Osteocyte (in vitro differentiated cells): ENCODE results near the gene IL1RAPL2. TPM values are rescaled to one million over a fixed set of nuclear protein-coding genes. Genes with fewer than 3 reads are reported as not detected.

Source experiments
- DNase-seq: peaks from one replicate; pipeline ENCODE4 v3.0.0; 2021; ENCODE audit warnings: mixed read lengths; ENCODE audit not compliant: unreplicated experiment; ENCODE audit errors: extremely low spot score
- H3K27ac Mint-ChIP-seq: one replicate; pipeline ENCODE4 v1.8.0; 2021; ENCODE audit warnings: mild to moderate bottlenecking, mixed read lengths; ENCODE audit not compliant: unreplicated experiment
- H3K27me3 Mint-ChIP-seq: one replicate; pipeline ENCODE4 v1.8.0; 2021; ENCODE audit warnings: mixed read lengths; ENCODE audit not compliant: unreplicated experiment
- H3K36me3 Mint-ChIP-seq: one replicate; pipeline ENCODE4 v1.8.0; 2021; ENCODE audit warnings: mixed read lengths; ENCODE audit not compliant: unreplicated experiment
- H3K4me1 Mint-ChIP-seq: one replicate; pipeline ENCODE4 v1.8.0; 2021; ENCODE audit warnings: mixed read lengths; ENCODE audit not compliant: unreplicated experiment
- H3K4me3 Mint-ChIP-seq: one replicate; pipeline ENCODE4 v1.8.0; 2021; ENCODE audit warnings: mild to moderate bottlenecking, moderate library complexity, mixed read lengths; ENCODE audit not compliant: unreplicated experiment
- H3K9me3 Mint-ChIP-seq: one replicate; pipeline ENCODE4 v1.8.0; 2021; ENCODE audit warnings: mixed read lengths; ENCODE audit not compliant: unreplicated experiment
- total RNA-seq: library from RNA; stranded (reverse); gene quantifications from 2 replicates; pipeline ENCODE4 v1.2.1, GENCODE V29; 2021
- TF ChIP-seq, protein P1 (sequence below): fragments of 200-600 bp; sonication (generic); IDR thresholded peaks from 2 replicates; pipeline ENCODE4 v1.5.0; 2021; ENCODE audit warnings: antibody characterized with exemption, mild to moderate bottlenecking, moderate library complexity

IL1RAPL2 gene
- total RNA-seq, 1 donor from 2014 or later = not detected

DNA sequence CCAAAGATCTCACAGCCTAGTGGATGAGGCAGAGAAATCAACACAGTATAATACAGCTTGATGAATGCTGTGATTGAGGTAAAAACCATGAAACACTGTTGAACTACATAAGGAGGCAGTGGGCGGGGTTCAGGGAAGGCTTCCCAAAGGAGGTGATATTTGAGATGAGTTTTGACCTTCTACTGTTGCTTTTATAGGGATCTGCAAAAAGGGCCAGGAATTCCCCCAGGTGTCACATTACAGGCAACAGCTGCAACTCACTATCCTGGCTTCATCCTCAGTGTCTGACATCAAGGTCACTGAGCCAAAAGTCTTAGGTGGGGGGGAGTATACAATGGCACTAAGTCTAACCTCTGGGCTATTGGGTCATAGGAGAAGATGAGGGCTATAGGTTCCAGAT, 1070.7 kb downstream of the IL1RAPL2 start:
- Mint-ChIP-seq H3K27me3 (no peaks in the 10 kb centered on the region), H3K4me1 (peaks cover 11% of the 10 kb centered on the region), H3K4me3 (no peak overlapping the region), H3K9me3 (peaks cover 16% of the 10 kb centered on the region), H3K36me3 (no peaks in the 10 kb centered on the region), H3K27ac (no peak overlapping the region)
- TF ChIP-seq, protein P1, sequence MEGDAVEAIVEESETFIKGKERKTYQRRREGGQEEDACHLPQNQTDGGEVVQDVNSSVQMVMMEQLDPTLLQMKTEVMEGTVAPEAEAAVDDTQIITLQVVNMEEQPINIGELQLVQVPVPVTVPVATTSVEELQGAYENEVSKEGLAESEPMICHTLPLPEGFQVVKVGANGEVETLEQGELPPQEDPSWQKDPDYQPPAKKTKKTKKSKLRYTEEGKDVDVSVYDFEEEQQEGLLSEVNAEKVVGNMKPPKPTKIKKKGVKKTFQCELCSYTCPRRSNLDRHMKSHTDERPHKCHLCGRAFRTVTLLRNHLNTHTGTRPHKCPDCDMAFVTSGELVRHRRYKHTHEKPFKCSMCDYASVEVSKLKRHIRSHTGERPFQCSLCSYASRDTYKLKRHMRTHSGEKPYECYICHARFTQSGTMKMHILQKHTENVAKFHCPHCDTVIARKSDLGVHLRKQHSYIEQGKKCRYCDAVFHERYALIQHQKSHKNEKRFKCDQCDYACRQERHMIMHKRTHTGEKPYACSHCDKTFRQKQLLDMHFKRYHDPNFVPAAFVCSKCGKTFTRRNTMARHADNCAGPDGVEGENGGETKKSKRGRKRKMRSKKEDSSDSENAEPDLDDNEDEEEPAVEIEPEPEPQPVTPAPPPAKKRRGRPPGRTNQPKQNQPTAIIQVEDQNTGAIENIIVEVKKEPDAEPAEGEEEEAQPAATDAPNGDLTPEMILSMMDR = no peak
- no peak for DNase-seq

DNA sequence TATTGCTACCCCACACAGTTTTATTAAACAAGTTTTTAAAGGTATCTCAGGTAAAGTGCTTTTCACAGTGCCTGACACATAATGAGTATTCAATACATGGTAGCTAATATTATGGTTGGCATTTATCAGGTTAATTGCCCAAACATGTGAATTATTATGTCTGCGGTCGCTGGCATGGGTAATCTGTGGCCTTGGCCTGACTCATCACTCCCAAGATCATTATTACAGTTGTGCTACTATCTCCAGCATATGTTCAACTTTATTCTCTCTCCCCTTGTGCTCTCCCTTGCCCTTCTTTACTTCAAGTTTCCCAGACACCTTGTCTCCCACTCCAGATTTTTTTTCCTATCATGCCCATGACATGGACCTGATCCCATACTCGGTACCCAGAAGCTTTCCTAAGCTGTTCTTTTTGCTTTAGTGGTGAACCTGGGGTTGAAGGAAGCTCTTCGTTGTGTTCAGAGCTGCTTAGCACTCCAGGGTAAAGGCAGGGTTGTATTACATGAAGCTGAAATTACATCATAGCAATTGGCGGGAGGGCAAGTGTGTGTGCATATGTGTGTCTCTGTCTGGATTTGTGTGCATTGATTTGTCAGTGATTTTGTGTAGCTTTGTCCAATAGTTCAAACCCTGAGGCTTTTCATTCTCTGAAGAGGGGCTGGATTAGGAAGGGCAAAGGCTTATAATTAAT, 1079.8 kb downstream of the IL1RAPL2 start:
- H3K27me3 Mint-ChIP-seq = no peaks in the 10 kb centered on the region
- peaks cover 5% of the 10 kb centered on the region for H3K9me3 Mint-ChIP-seq
- H3K27ac Mint-ChIP-seq = no peak overlapping the region
- no peak for DNase-seq
- peaks cover 13% of the 10 kb centered on the region for H3K4me1 Mint-ChIP-seq
- TF ChIP-seq, protein P1 = no peak
- no peaks in the 10 kb centered on the region for H3K36me3 Mint-ChIP-seq
- no peak overlapping the region for H3K4me3 Mint-ChIP-seq

DNA sequence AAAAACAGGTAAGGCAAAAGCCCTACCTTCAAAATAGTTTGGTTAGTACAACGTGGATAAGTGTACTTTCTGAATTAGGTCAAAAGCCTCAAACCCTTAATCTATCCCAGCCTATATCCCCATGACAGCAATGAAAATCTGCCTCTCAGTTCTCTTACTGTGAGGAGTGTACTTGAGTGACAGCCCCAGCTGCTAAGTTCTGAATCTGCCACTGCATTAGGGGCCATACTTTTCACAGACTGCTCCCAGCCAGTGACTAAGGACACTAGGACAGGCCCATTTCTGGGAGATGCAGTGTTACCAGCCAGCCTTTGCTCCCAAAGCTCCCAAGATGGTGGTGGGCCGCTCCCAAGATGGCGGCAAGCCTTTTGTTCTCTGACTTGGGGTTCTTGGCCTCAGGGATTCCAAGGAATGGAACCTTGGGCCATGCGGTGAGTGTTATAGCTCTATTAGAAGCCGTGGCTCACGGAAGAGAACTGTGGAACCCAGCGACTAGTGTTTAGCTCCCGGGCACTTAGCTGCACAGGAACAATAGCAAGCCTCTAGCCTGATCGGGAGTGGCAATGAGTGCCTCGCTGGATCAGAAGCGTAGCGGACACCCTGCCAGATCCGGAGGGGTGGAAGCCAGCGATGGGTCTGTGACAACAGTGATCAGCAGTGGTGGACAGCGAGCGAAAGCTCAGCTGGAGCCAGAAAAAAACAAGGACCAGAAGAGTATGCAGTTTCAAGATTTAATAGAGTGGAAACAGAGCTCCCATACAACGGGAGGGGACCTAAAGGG, 1080.8 kb downstream of the IL1RAPL2 start:
- Mint-ChIP-seq H3K4me3 (no peak overlapping the region), H3K4me1 (peaks cover 19% of the 10 kb centered on the region)

DNA sequence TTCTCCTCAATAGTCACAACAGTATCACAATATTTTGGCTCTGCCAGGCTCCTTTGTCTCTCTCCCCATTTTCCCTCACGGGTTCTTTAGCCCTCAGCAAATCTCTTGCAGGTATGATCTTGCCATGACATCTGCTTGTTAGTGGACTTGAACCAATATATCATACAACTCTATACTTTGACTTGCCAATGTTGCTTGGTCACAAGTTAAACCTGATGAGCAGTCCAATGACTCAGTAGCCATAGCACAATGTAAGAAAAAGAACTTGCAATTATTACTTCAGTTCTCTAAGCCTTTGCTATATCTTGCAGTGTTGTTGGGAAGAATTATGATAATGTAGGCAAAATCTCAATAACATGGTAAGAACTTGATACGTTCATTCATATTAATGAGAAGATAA, 1081.8 kb downstream of the IL1RAPL2 start:
- no peak for DNase-seq
- Mint-ChIP-seq H3K4me3 (no peak overlapping the region), H3K27ac (no peak overlapping the region)

More for the DNA sequence above, 1080.8 kb downstream of the IL1RAPL2 start:
- no peaks in the 10 kb centered on the region for H3K36me3 Mint-ChIP-seq
- DNase-seq = no peak
- TF ChIP-seq, protein P1 = no peak
- H3K9me3 Mint-ChIP-seq = peaks cover 5% of the 10 kb centered on the region
- no peaks in the 10 kb centered on the region for H3K27me3 Mint-ChIP-seq
- no peak overlapping the region for H3K27ac Mint-ChIP-seq

More for the DNA sequence above, 1081.8 kb downstream of the IL1RAPL2 start:
- Mint-ChIP-seq H3K4me1 (peaks cover 19% of the 10 kb centered on the region), H3K27me3 (no peaks in the 10 kb centered on the region), H3K36me3 (no peaks in the 10 kb centered on the region), H3K9me3 (peaks cover 5% of the 10 kb centered on the region)
- TF ChIP-seq, protein P1 = no peak
